Measurements from ENCODE around the gene ACTG1.

ACTG1 gene

DNA sequence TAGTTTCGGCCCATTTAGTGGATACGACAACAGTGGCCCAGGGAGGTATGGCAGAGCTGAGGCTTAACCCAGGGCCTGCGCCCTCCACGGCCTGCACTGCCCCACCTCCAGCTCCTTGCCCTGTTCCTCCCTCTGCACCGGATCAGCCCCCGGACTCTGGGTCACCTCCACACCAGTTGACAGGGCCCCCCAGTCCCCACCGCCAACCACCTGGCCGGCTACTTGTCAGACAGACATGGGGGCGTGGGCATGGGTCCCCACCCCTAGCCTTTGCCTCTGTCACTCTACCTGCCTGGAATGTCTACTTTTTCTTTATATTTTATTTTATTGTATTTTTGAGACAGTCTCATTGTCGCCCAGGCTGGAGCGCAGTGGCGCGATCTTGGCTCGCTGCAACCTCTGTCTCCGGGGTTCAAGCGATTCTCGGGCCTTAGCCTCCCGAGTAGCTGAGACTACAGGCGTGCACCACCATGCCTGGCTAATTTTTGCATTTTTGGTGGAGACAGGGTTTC lies 3.0 kb upstream of the ACTG1 start:
- no peak for DNase-seq

DNA sequence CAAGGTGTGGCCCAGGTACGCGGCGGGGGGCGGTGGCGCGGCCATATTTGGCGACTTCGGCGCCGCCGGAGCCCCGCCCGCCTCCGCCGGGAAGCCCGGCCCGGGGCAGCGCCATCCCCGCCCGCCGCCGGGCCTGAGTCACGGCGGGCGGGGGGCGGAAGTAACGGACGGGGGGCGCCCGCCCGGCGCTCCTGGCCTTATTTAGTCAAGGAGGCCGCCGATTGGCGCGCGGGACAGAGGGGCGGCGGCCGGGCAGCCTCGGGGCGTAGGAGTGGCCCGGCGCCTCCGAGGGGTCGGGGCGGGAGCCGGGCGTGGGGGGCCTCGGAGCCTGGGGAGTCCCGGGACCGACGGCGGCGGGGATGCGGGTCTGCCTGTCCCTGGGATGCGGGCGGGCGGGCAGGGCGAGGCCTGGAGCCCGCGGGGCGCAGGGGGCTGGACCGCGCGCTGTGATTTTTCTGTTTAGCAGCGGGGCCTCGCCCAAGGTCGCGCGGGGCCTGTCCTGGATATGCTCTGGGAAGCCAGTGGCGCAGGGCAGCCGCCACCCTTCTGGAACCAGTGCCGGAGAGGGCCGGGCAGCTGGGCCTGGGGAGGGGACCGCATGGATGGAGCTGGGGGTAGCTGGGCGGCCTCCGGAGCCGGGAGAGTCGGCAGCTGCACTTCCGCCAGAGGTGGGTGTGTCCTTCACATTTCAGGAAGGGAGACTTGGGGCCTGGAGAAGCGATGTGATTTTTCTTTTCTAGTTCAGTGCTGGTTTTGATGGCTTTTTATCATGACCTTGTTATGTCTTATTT lies 2.3 kb upstream of the ACTG1 start:
- DNase-seq, result peak; percentile 95

- no peak for DNase-seq
These were observed 1.8 kb upstream of the ACTG1 start for GRCh38 chr17:81514489-81514738.

- peak; percentile 79 for DNase-seq
These were observed 1.3 kb upstream of the ACTG1 start for GRCh38 chr17:81513753-81514488.

DNA sequence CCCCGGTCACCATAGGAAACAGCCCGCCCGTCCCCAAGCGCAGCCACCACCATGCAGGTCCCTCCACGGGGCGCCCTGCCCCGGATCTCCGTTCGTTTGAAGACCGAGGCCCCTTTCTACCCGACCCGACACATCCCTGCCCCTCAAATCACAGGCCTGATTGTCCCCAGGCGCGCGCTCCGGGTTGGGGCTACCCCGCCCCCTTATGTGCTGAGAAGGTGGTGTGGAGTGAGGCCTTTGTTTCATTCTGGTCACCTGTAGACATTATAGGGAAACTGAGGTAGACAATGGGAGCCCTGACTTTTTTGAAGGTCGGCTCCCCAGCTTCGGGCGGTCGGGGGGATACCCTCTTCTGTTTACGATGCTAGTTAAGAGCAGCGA lies 763 bp upstream of the ACTG1 start:
- peak; percentile 73 for DNase-seq

DNA sequence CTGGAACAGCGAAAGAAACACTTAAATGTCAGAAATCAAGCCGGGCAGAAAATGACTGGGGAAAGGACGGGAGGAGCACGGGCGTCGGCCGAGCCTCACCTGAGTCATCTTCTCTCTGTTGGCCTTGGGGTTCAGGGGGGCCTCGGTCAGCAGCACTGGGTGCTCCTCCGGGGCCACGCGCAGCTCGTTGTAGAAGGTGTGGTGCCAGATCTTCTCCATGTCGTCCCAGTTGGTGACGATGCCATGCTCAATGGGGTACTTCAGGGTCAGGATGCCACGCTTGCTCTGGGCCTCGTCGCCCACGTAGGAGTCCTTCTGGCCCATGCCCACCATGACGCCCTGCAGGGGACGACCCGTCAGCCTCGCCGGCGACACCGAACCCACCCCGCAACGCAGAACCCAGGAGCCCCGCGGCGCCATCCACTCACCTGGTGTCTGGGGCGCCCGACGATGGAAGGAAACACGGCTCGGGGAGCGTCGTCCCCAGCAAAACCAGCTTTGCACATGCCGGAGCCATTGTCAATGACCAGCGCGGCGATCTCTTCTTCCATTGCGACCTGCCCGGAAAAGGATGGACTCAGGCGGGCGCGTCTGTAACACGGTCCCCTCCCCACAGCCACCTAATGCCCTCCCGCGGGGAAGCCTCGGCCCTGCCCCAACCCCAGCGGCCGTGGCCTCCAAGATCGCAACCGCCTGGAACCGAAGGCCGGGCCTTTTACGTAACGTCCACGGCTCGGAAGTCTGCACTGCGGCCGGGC lies 616 bp downstream of the ACTG1 start:
- no peak for DNase-seq

DNA sequence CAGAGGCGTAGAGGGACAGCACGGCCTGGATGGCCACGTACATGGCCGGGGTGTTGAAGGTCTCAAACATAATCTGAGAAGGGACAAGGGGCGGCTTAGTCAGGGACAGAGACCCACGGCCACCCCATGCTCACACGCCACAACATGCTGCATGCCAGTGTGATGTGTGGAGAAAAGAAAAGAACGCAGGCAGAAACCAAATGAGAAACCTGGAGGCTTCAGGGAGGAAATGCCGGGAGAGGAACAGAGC lies 1.1 kb downstream of the ACTG1 start:
- DNase-seq, result peak; percentile 56

- peak; percentile 40 for DNase-seq
These were observed 1.6 kb downstream of the ACTG1 start for GRCh38 chr17:81510785-81511553.

DNA sequence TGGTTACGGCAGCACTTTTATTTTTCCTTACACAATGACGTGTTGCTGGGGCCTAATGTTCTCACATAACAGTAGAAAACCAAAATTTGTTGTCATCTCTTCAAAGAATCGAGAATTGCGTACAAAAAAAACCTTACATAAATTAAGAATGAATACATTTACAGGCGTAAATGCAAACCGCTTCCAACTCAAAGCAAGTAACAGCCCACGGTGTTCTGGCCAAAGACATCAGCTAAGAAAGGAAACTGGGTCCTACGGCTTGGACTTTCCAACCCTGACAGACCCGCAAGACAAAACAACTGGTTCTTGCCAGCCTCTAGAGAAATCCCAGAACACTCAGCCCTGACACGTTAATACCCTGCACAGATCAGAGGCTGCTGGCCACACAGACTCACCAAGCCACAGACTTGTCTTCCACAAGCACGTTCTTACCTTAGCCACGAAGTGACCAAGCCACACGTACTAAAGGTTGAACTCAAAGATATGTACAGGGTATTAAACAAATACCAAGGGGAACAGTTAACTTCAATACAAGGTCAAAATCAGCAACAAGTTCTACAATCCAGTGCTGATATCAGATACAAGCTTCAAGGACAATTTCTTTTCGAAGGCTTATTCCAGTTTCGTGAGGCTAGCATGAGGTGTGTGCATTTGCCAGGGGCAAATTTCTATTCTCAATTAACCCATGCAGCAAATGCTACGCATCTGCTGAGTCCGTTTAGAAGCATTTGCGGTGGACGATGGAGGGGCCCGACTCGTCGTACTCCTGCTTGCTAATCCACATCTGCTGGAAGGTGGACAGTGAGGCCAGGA lies 2.4 kb downstream of the ACTG1 start:
- DNase-seq, result no peak

DNA sequence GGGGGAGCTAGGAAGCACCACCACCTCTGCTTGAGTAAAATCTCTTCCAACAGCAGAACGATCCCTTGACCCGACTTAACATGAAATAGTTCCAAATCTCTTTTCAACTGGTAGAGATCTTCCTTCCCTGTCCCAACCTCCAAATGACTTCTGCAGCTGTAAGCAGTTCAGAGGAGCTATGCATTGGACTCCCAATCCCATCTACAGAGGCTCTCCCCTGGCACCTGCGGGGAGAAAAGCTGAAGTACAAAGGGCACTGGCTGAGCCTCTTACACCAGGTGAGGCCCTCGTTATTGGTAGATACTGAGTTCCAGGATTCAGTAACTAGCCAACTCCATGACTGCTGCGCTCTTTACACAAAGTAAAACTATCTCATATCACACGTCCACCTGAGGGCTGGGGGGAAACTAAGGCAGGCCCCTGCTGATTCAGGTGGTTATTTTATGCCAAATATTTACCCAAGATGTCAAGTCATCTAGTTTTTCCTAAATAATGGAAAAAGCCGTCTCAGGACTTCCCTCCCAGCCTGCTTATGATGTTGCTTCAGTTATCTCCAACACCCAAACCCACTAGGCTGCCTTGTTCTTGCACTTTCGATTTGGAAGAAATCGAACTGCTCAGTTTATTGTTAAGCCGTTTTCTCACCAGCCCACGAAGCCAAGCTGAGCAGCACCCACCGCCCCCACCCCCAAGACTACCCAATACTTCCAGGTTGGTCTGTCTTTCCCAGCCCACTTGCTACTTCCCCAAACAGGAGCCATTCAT lies 3.2 kb downstream of the ACTG1 start:
- no peak for DNase-seq

DNA sequence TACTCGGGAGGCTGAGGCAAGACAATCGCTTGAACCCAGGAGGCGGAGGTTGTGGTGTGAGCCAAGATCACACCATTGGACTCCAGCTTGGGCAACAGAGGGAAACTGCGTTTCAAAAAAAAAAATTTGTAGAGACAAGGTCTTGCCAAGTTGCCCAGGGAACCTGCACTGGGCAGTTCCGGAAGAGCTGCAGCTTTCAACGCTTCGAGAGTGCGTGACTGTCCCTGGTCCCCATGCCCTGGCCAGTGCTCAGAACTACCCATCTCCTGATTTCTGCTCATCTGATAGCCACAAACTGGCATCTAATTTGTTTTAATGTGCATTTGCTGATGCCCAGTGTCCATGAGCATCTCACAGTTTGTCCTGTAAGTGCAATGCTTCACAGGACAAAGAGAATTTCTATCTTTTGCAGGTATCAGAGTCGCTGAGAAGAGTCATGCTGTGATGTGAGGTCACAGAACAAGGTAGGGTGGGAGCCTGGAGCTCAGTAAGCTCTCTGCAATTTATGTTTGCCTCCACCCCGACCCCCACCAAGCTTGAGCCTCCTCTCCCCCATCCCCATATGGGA lies 3.9 kb downstream of the ACTG1 start:
- peak; percentile 62 for DNase-seq

DNA sequence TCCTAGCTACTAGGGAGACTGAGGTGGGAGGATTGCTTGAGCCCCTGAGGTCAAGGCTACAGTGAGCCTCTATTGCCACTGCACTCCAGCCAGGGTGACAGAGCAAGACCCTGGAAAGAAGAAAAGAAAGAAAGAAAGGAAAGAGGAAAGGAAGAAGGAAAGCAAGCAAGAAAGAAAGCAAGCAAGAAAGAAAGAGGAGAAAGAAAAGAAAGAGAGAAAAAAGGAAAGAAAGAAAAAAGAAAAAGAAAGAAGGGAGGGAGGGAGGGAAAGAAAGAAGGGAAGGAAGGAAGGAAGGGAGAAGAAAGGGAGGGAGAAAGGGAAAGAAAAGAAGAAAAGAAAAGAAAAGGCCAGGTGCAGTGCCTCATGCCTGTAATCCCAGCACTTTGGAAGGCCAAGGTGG lies 9.0 kb downstream of the ACTG1 start:
- DNase-seq, result no peak

- no peak for DNase-seq
These were observed 10.1 kb downstream of the ACTG1 start for GRCh38 chr17:81502471-81503017.

DNA sequence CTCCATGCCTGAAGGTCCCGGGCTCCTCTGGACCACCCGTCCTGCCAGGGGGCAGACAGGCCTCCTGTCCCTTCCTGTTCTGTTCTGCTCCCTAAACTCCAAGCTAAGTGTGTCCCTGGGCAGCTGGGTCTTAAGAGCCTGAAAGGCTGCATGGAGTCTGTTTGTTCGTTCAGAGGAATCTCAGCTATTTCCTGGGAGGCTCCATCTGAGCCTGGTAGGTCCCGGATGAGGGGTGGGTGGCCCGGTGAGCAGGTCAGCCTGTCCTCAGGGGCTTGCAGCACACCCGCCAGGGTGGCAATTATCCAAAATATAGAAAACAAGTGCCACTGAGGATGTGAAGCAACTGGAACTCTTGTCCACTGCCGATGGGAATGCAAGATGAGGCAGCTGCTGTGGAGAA lies 12.6 kb downstream of the ACTG1 start:
- DNase-seq, result no peak

DNA sequence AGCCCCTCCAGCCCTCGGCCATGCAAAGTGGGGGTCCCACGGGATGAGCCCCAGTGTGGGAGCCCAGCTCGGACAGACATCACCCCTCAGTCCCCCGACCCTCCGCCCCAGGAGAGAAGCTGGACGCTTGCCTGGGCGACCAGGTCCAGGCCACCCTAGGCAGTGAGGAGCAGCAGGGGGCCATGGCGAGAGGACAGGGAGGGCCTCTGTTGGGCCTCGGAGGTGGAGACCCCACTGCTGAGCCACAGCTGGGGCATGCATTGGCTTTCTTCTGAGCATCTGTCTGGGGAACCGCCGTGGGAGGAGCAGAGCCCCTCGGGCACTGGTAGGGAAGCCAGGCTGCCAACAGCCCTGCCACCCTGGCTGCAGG lies 13.0 kb downstream of the ACTG1 start:
- no peak for DNase-seq

GRCh38 chr17:81498953-81499600 lies 13.5 kb downstream of the ACTG1 start:
- no peak for DNase-seq

GRCh38 chr17:81494626-81495377 lies 17.8 kb downstream of the ACTG1 start:
- DNase-seq, result no peak

GRCh38 chr17:81493198-81494038 lies 19.2 kb downstream of the ACTG1 start:
- no peak for DNase-seq

GRCh38 chr17:81492706-81493105 lies 19.9 kb downstream of the ACTG1 start:
- no peak for DNase-seq
